HUES6 (cell line): ENCODE results near the gene CNTNAP2.

Experiments used
- H3K27ac ChIP-seq: 2 replicates; pipeline ENCODE4 v1.7.0; 2013; ENCODE audit warnings: low read depth, mild to moderate bottlenecking, low read length, inconsistent platforms
- H3K27me3 ChIP-seq: 2 replicates; pipeline ENCODE4 v1.6.1; 2013; ENCODE audit warnings: low read length; ENCODE audit not compliant: control insufficient read depth, insufficient read depth
- H3K36me3 ChIP-seq: 2 replicates; pipeline ENCODE4 v1.6.1; 2013; ENCODE audit warnings: low read length; ENCODE audit not compliant: control insufficient read depth, insufficient read depth
- H3K4me1 ChIP-seq: 2 replicates; pipeline ENCODE4 v1.6.1; 2013; ENCODE audit warnings: low read length; ENCODE audit not compliant: control insufficient read depth, insufficient read depth
- H3K4me3 ChIP-seq: 2 replicates; pipeline ENCODE4 v1.5.1; 2013; ENCODE audit warnings: low read depth, low read length
- H3K9ac ChIP-seq: one replicate; pipeline ENCODE4 v1.6.1; 2013; ENCODE audit warnings: mild to moderate bottlenecking, low read length
- H3K9me3 ChIP-seq: 2 replicates; pipeline ENCODE4 v1.6.1; 2013; ENCODE audit warnings: low read depth, low read length; ENCODE audit not compliant: control insufficient read depth, insufficient read depth

CNTNAP2 gene

DNA sequence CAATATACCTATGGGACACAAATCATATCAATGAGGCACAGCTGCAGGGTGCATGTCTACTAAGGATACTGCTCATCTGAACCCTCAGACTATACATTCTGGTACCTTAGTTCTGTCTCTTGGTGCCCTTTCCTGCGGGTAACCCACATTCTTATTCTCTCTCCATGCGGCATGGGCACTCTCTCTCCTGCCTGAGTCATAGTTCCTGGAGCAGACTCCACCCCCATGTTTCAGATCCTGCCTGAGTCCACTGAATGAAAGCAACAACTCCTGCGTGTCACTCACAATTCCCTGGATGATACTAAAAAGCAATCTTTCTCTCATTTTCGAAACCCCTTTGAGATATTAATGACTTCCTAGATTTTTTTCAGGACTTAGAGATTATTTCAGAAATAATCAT is 1820.8 kb downstream of the CNTNAP2 start:
- no peak overlapping the region for H3K27ac ChIP-seq
- H3K4me3 ChIP-seq, result no peak overlapping the region
- H3K4me1 ChIP-seq, result no peaks in the 10 kb centered on the region
- no peaks in the 10 kb centered on the region for H3K36me3 ChIP-seq
- H3K9ac ChIP-seq, result no peak overlapping the region
- no peaks in the 10 kb centered on the region for H3K27me3 ChIP-seq
- no peaks in the 10 kb centered on the region for H3K9me3 ChIP-seq

GRCh38 chr7:147941381-147941780 is 1824.8 kb downstream of the CNTNAP2 start:
- Histone ChIP-seq H3K27me3 (no peaks in the 10 kb centered on the region), H3K4me3 (no peak overlapping the region), H3K36me3 (no peaks in the 10 kb centered on the region), H3K9ac (no peak overlapping the region), H3K4me1 (no peaks in the 10 kb centered on the region), H3K27ac (no peak overlapping the region), H3K9me3 (no peaks in the 10 kb centered on the region)

DNA sequence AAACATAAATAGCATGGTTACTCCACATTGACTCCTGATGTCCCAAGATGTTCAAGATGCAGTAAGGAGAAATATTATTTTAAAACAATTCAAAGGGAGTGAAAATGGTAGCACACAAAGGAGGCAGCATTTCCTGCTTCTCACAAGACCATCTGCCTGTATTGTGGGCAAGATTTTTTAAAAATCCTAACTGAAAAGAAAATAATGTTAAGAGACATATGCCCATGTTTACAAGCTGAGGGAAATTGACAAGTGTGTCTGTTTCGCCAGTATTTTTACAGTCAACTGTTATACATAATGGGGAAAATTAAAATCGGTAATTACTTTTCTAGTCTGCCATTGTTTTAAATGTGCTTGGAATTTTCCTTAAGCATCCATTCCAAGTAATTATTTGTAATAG is 1827.7 kb downstream of the CNTNAP2 start:
- H3K27me3 ChIP-seq, result no peaks in the 10 kb centered on the region
- no peak overlapping the region for H3K4me3 ChIP-seq
- no peak overlapping the region for H3K9ac ChIP-seq
- H3K27ac ChIP-seq, result no peak overlapping the region
- no peaks in the 10 kb centered on the region for H3K9me3 ChIP-seq
- H3K4me1 ChIP-seq, result no peaks in the 10 kb centered on the region
- no peaks in the 10 kb centered on the region for H3K36me3 ChIP-seq

DNA sequence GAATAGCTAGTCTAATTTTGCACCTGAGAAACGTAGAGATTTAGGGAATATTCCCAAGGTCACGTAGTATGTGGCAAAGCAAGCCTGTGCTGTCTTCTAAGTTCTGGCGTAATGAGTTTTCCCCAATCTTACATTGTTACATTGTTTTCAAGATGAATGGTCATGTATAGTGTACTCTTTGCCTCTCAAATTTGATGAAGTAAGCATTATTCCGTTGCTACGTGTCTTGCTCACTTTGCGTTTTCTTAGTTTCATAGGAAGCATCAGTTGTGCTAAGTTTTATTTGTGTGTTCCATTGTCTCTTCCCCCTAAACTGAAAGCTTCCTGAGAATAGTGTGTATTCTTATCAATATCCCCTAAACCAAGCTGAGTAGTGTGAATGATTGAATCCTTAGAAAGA is 1836.3 kb downstream of the CNTNAP2 start:
- Histone ChIP-seq H3K9ac (no peak overlapping the region), H3K36me3 (no peaks in the 10 kb centered on the region), H3K27ac (no peak overlapping the region), H3K4me1 (no peaks in the 10 kb centered on the region), H3K4me3 (no peak overlapping the region), H3K9me3 (peaks cover 4% of the 10 kb centered on the region; the same call in 1 of the 2 replicates), H3K27me3 (no peaks in the 10 kb centered on the region)

DNA sequence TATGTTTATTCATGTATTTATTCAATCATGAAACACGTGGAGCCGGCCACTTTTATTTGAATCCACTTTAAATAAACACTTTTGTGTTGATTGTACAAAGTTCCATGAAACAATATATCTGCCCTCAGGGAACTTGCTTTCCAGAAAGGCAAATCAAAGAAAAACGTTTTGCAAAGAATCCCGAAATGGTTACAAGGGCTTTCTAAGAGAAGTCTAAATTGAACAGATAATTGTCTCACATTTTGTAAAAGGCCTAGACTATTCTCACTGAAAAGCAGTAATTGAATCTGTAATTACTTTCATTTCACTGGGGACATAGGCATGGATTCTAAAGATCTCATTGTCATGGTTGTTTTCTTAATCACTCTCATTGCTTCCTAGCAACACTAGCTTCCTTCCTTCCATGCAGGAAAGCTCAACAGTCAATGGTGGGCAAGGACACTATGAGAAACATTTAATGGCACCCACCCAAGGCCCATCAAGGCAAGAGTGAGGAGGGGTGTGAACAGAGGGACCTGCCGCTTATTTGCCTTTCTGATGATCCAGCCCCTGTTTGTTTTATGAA is 1851.5 kb downstream of the CNTNAP2 start:
- Histone ChIP-seq H3K9ac (no peak overlapping the region), H3K27me3 (no peaks in the 10 kb centered on the region), H3K4me3 (no peak overlapping the region), H3K27ac (no peak overlapping the region), H3K9me3 (no peaks in the 10 kb centered on the region), H3K4me1 (no peaks in the 10 kb centered on the region), H3K36me3 (no peaks in the 10 kb centered on the region)

- no peaks in the 10 kb centered on the region for H3K9me3 ChIP-seq
- H3K27me3 ChIP-seq, result no peaks in the 10 kb centered on the region
- H3K27ac ChIP-seq, result no peak overlapping the region
- no peaks in the 10 kb centered on the region for H3K36me3 ChIP-seq
- H3K9ac ChIP-seq, result no peak overlapping the region
- no peak overlapping the region for H3K4me3 ChIP-seq
- no peaks in the 10 kb centered on the region for H3K4me1 ChIP-seq
Observed at GRCh38 chr7:147971606-147972110, 1855.1 kb downstream of the CNTNAP2 start.

GRCh38 chr7:147978201-147978600 is 1861.6 kb downstream of the CNTNAP2 start:
- Histone ChIP-seq H3K4me3 (no peak overlapping the region), H3K36me3 (no peaks in the 10 kb centered on the region), H3K4me1 (no peaks in the 10 kb centered on the region), H3K27ac (no peak overlapping the region), H3K9me3 (no peaks in the 10 kb centered on the region), H3K27me3 (no peaks in the 10 kb centered on the region), H3K9ac (no peak overlapping the region)

- Histone ChIP-seq H3K9me3 (peaks cover 3% of the 10 kb centered on the region; the same call in 1 of the 2 replicates), H3K9ac (no peak overlapping the region), H3K4me3 (no peak overlapping the region), H3K27me3 (no peaks in the 10 kb centered on the region), H3K4me1 (no peaks in the 10 kb centered on the region), H3K36me3 (no peaks in the 10 kb centered on the region), H3K27ac (no peak overlapping the region)
Observed at GRCh38 chr7:147978651-147979050, 1862.0 kb downstream of the CNTNAP2 start.

DNA sequence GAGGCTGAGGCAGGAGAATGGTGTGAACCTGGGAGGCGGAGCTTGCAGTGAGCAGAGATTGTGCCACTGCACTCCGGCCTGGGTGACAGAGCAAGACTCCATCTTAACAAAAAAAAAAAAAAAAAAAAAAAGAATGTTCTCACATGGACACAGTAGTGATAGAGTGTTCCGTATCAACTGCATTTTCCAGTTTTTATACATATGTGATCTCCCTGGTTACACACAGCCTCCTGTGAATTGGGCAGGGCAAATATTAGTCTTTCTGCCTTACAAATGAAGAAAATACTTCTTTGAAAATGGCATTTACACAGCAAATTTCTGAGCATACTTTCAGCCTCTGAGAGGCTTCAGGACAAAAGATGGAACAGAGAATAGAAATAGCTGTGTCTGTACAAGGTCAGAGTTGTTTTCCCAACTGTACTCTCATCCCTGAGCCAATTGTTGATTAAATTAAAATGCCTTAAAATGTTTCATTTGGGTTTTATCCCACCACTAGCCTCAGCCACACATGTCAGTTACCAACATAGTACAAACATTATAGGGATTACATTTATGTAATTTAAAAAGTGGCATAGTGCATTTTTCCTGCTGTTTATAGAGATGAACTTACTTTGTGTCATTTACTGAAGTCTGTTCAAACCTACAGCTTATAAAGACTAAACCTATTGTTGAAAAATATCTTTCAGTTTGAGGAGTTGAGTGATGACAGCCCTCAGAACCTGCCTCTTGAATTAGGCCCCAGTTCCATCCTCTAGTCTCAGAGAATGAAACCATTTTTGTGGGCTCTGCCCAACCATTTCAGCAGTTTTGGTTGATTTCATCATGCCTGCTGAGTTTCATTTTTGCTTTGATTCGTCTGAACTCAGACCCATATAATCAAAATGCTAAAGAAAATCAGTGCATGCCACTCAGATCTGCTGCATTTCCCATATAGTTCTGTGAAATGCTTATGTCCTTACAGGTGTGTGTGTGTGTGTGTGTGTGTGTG is 1864.5 kb downstream of the CNTNAP2 start:
- no peaks in the 10 kb centered on the region for H3K27me3 ChIP-seq
- no peak overlapping the region for H3K9ac ChIP-seq
- no peaks in the 10 kb centered on the region for H3K36me3 ChIP-seq
- no peak overlapping the region for H3K4me3 ChIP-seq
- peaks cover 5% of the 10 kb centered on the region; the same call in 1 of the 2 replicates for H3K9me3 ChIP-seq
- no peaks in the 10 kb centered on the region for H3K4me1 ChIP-seq
- no peak overlapping the region for H3K27ac ChIP-seq

- no peak overlapping the region for H3K27ac ChIP-seq
- no peaks in the 10 kb centered on the region for H3K36me3 ChIP-seq
- no peak overlapping the region for H3K9ac ChIP-seq
- H3K4me3 ChIP-seq, result no peak overlapping the region
- H3K27me3 ChIP-seq, result no peaks in the 10 kb centered on the region
- no peaks in the 10 kb centered on the region for H3K4me1 ChIP-seq
- peaks cover 8% of the 10 kb centered on the region; the same call in 1 of the 2 replicates for H3K9me3 ChIP-seq
Observed at GRCh38 chr7:147982307-147982706, 1865.7 kb downstream of the CNTNAP2 start.

DNA sequence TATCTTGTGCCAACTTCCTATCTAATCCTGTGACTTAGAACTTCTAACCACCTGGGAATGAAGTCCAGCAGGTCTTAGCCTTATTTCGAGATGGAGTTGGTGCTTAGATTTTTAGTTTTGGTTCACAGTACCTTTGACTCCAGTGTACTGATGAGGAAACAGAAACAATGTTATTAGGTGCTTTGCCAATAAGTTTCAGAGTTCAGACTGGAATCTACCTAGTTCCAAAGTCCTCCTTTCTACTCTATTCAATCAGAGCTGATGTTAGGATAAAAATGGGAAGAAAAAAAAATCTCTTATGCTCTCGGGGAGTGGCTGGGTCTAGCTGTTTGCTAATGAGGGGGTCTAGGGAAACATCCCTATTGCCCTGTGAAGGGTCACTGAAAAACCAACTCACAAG is 1867.7 kb downstream of the CNTNAP2 start:
- Histone ChIP-seq H3K4me3 (no peak overlapping the region), H3K27me3 (no peaks in the 10 kb centered on the region), H3K4me1 (no peaks in the 10 kb centered on the region), H3K27ac (no peak overlapping the region), H3K9me3 (peaks cover 16% of the 10 kb centered on the region), H3K36me3 (no peaks in the 10 kb centered on the region), H3K9ac (no peak overlapping the region)
